Lung (tissue), 12 donors: ENCODE measurements around the gene LRGUK. TPM values are rescaled to one million over a fixed set of nuclear protein-coding genes. Genes with fewer than 3 reads are reported as not detected.

Experiments used
- ATAC-seq: fragments of 200-7000 bp; cut with Tn5 transposase; one replicate; pipeline ENCODE4 v1.9.1; 2020; ENCODE audit warnings: moderate number of reproducible peaks; ENCODE audit not compliant: insufficient read depth, low FRiP score
- DNase-seq, 3 donors: peaks; one replicate each; pipeline ENCODE4 v3.0.0-alpha.2; 2013 to 2017
- H3K27ac ChIP-seq, 2 donors: one replicate each; pipeline ENCODE4 v1.5.1; 2013; ENCODE audit warnings: mild to moderate bottlenecking in 2 of 2, moderate library complexity in 2 of 2, control low read depth in 1 of 2, inconsistent platforms in 1 of 2, low read depth in 1 of 2, low read length in 1 of 2
- H3K27me3 ChIP-seq, 3 donors: one replicate each; pipeline ENCODE4 v1.5.1; 2013; ENCODE audit warnings: low read length in 2 of 3; ENCODE audit not compliant: control insufficient read depth in 3 of 3, insufficient read depth in 3 of 3
- H3K36me3 ChIP-seq, 4 donors: one replicate each; pipeline ENCODE4 v1.5.1; 2013; ENCODE audit warnings: low read length in 4 of 4, mild to moderate bottlenecking in 1 of 4, moderate library complexity in 1 of 4; ENCODE audit not compliant: control insufficient read depth in 4 of 4, insufficient read depth in 4 of 4
- H3K4me1 ChIP-seq, 5 donors: one replicate each; pipeline ENCODE4 v1.5.1; 2013; ENCODE audit warnings: low read length in 5 of 5, mild to moderate bottlenecking in 2 of 5, moderate library complexity in 1 of 5; ENCODE audit not compliant: control insufficient read depth in 5 of 5, insufficient read depth in 5 of 5
- H3K4me3 ChIP-seq: one replicate; pipeline ENCODE4 v1.5.1; 2013; ENCODE audit warnings: mild to moderate bottlenecking, control low read depth, moderate library complexity
- H3K9ac ChIP-seq, 2 donors: one replicate each; pipeline ENCODE4 v1.5.1; 2013; ENCODE audit warnings: low read length in 2 of 2, control low read depth in 1 of 2; ENCODE audit not compliant: insufficient read depth in 1 of 2
- H3K9me3 ChIP-seq, 4 donors: one replicate each; pipeline ENCODE4 v1.5.1; 2013; ENCODE audit warnings: low read length in 3 of 4, mild to moderate bottlenecking in 1 of 4, moderate library complexity in 1 of 4; ENCODE audit not compliant: control insufficient read depth in 4 of 4, insufficient read depth in 3 of 4
- CTCF ChIP-seq: IDR thresholded peaks from 2 replicates; pipeline ENCODE4 v1.5.1; 2012; ENCODE audit warnings: mild to moderate bottlenecking; ENCODE audit errors: control extremely low read depth, extremely low read depth
- WGBS, 2 donors: extraction: QIAGEN DNeasy Blood & Tissue Kit; methylation state at CpG; one replicate each; pipeline ENCODE4 v1.1.7; 2013; 5-methylcytosine and 5-hydroxymethylcytosine counted together
- polyA plus RNA-seq, 2 donors: library from polyadenylated mRNA; stranded (reverse); fragments of 200-250 nt; gene quantifications; one replicate each; pipeline ENCODE4 v1.2.1, GENCODE V29; 2013
- total RNA-seq, 2 donors: library from RNA; depleted of rRNA in 1 of 2; stranded (reverse); fragments of >200 nt in 1 of 2; gene quantifications; one replicate each; pipeline ENCODE4 v1.2.1, GENCODE V29; 2014 to 2021
- donor health status: control.
- donor health status: control.
- donor health status: Bipolar disorder and iron deficiency.
- donor health status: healthy.
- donor health status: DM: yes; HTN: yes; CAD: no.

LRGUK gene
- total and polyA plus RNA-seq, 4 donors, result 0.55 to 10.4 (median 2.5) TPM

GRCh38 chr7:134179036-134180011 lies 52.2 kb downstream of the LRGUK start:
- Histone ChIP-seq H3K27me3 (no peaks in the 10 kb centered on the region), H3K9ac (no peak overlapping the region), H3K36me3 (no peaks in the 10 kb centered on the region), H3K9me3 (no peaks in the 10 kb centered on the region), H3K27ac (no peak overlapping the region), H3K4me1 (no peaks in the 10 kb centered on the region), H3K4me3 (no peak overlapping the region)
- WGBS, 2 donors, result 84 to 91% methylated on average over 6 of the region's 6 CpGs
- ATAC-seq (no peak), DNase-seq (no peak)
- TF ChIP-seq CTCF, result no peak

GRCh38 chr7:134180376-134180775 lies 53.2 kb downstream of the LRGUK start:
- no peak for DNase-seq
- Histone ChIP-seq H3K27ac (no peak overlapping the region), H3K4me3 (no peak overlapping the region), H3K9ac (no peak overlapping the region), H3K9me3 (no peaks in the 10 kb centered on the region), H3K36me3 (no peaks in the 10 kb centered on the region), H3K27me3 (no peaks in the 10 kb centered on the region), H3K4me1 (no peaks in the 10 kb centered on the region)
- TF ChIP-seq CTCF, result no peak
- 82 to 83% methylated on average over 1 of the region's 1 CpG for WGBS, 2 donors
- ATAC-seq, result no peak

- Histone ChIP-seq H3K27ac (no peak overlapping the region), H3K27me3 (no peaks in the 10 kb centered on the region), H3K36me3 (no peaks in the 10 kb centered on the region), H3K9ac (no peak overlapping the region), H3K4me3 (no peak overlapping the region), H3K4me1 (no peaks in the 10 kb centered on the region), H3K9me3 (no peaks in the 10 kb centered on the region)
- peak in 1 of 3 donors; percentile 29 for DNase-seq
- no peak for TF ChIP-seq CTCF
- no peak for ATAC-seq
- WGBS, 2 donors, result 56 to 57% methylated on average over 3 of the region's 3 CpGs
Observed at GRCh38 chr7:134182078-134182477, 54.9 kb downstream of the LRGUK start.
